ENCODE data around the gene CDCA4. TPM values are rescaled to one million over a fixed set of nuclear protein-coding genes. Genes with fewer than 3 reads are reported as not detected.

The CDCA4 gene
- total and polyA plus RNA-seq, 3 donors from 2014 or later: 18.3 to 27.5 (median 26.2) TPM

GRCh38 chr14:104974146-104974541 lies 46.7 kb downstream of the CDCA4 start:
- intact Hi-C loops (cut with DNase I; ENCODE audit: low total_unique reads): loop anchor here (10.0 kb wide), 1 partner anchor 51 kb away; the partner anchor contains the start of gene CDCA4
- Histone ChIP-seq H3K27ac (no peak overlapping the region), H3K4me1 (peaks cover 16% of the 10 kb centered on the region), H3K36me3 (ENCODE audit: low read depth, missing control alignments) (no peaks in the 10 kb centered on the region), H3K9me3 (no peaks in the 10 kb centered on the region), H3K27me3 (no peaks in the 10 kb centered on the region), H3K4me3 (no peak overlapping the region)
- 58 to 60% methylated on average over 13 of the region's 13 CpGs for WGBS, 2 donors
- TF ChIP-seq CTCF (IDR thresholded peaks at IDR 0.05) (no peak), POLR2A (IDR thresholded peaks at IDR 0.05) (no peak)
- DNase-seq: no peak

- TF ChIP-seq CTCF (IDR thresholded peaks at IDR 0.05): no peak
- no peak for TF ChIP-seq POLR2A (IDR thresholded peaks at IDR 0.05)
- H3K27me3 ChIP-seq: no peaks in the 10 kb centered on the region
- no peaks in the 10 kb centered on the region for H3K36me3 ChIP-seq (ENCODE audit: low read depth, missing control alignments)
- intact Hi-C loops (cut with DNase I; ENCODE audit: low total_unique reads): loop anchor here (10.0 kb wide), 1 partner anchor 51 kb away; the partner anchor contains the start of gene CDCA4
- WGBS, 2 donors: 35 to 45% methylated on average over 6 to 23 of the region's 23 CpGs
- no peaks in the 10 kb centered on the region for H3K9me3 ChIP-seq
- peaks cover 20% of the 10 kb centered on the region for H3K4me1 ChIP-seq
- H3K4me3 ChIP-seq: no peak overlapping the region
- H3K27ac ChIP-seq: no peak overlapping the region
- DNase-seq: peak; percentile 50
Measured at GRCh38 chr14:104973385-104974145, 47.3 kb downstream of the CDCA4 start.

- H3K27me3 ChIP-seq: no peaks in the 10 kb centered on the region
- no peaks in the 10 kb centered on the region for H3K9me3 ChIP-seq
- no peak for TF ChIP-seq POLR2A (IDR thresholded peaks at IDR 0.05)
- TF ChIP-seq CTCF (IDR thresholded peaks at IDR 0.05): no peak
- no peak overlapping the region for H3K4me3 ChIP-seq
- WGBS, 2 donors: 66% methylated on average over 12 of the region's 12 CpGs; no CpG with 5 or more reads in 1 of the 2 donors
- intact Hi-C loops (cut with DNase I; ENCODE audit: low total_unique reads): loop anchor here (10.0 kb wide), 1 partner anchor 52 kb away; the partner anchor contains the start of gene CDCA4
- H3K36me3 ChIP-seq (ENCODE audit: low read depth, missing control alignments): no peaks in the 10 kb centered on the region
- H3K27ac ChIP-seq: peak overlapping the region in 1 of 2 donors; percentile 56
- peak; percentile 35 for DNase-seq
- H3K4me1 ChIP-seq: peaks cover 25% of the 10 kb centered on the region
Measured at GRCh38 chr14:104973135-104973384, 47.8 kb downstream of the CDCA4 start.

- intact Hi-C loops (cut with DNase I; ENCODE audit: low total_unique reads): loop anchor here (10.0 kb wide), 1 partner anchor 52 kb away; the partner anchor contains the start of gene CDCA4
- 95 to 100% methylated on average over 2 to 23 of the region's 28 CpGs for WGBS, 2 donors
- no peak for TF ChIP-seq CTCF (IDR thresholded peaks at IDR 0.05)
- TF ChIP-seq POLR2A (IDR thresholded peaks at IDR 0.05): no peak
- Histone ChIP-seq H3K4me1 (peaks cover 28% of the 10 kb centered on the region), H3K9me3 (no peaks in the 10 kb centered on the region), H3K36me3 (ENCODE audit: low read depth, missing control alignments) (no peaks in the 10 kb centered on the region), H3K4me3 (no peak overlapping the region), H3K27me3 (no peaks in the 10 kb centered on the region), H3K27ac (peak overlapping the region in 1 of 2 donors; percentile 56)
- DNase-seq: no peak
Measured at GRCh38 chr14:104972301-104973134, 48.4 kb downstream of the CDCA4 start.

Data from testis (tissue), 3 donors.